ENCODE results near the gene PCDHA12. TPM values are rescaled to one million over a fixed set of nuclear protein-coding genes. Genes with fewer than 3 reads are reported as not detected.
"Not testable (repeated sequence)": the region's sequence is repeated elsewhere in the genome, so short reads cannot be mapped to it uniquely, and the experiment has no call there.

PCDHA12 gene
- total RNA-seq, 1 experiment from 2014 or later: not detected

GRCh38 chr5:140857177-140857986 lies 17.7 kb upstream of the PCDHA12 start:
- DNase-seq (ENCODE audit: low read depth): no peak

- DNase-seq (ENCODE audit: low read depth): no peak
These were observed 17.2 kb upstream of the PCDHA12 start for GRCh38 chr5:140857987-140858240.

DNA sequence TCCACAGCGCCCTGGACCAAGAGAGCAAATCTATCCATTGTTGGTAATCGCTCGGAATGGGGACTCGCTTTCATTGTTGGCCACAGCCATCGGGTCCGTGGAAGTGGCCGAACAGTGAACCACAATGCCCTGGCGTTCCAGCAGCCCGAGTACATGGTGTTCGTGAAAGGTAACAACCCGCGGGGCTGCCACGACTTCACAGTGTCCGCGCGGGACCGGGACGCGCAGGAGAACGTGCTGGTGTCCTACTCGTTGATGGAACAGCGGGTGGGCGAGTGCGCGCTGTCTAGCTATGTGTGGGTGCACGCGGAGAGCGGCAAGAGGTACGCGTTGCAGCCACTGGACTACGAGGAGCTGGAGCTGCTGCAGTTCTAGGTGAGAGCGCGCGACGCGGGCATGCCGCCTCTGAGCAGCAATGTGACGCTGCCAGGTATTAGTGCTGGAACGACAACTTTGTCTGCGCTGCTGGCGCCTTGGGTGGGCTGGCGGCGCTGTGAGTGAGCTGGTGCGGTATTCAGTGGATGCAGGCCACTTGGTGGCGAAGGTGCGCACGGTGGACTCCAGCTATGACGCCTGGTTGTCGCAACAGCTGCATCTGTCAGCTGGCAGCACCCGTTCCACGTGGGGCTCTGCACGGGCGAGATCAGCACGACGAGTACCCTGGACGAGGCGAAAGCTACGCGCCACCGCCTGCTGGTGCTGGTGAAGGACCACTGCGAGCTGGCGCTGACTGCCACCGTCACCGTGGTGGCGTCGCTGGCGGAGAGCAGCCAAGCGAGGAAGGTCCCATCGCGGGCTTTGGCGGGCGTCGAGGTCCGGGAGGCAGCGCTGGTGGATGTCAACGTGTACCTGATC lies 12.4 kb upstream of the PCDHA12 start:
- no peak for DNase-seq (ENCODE audit: low read depth)

DNA sequence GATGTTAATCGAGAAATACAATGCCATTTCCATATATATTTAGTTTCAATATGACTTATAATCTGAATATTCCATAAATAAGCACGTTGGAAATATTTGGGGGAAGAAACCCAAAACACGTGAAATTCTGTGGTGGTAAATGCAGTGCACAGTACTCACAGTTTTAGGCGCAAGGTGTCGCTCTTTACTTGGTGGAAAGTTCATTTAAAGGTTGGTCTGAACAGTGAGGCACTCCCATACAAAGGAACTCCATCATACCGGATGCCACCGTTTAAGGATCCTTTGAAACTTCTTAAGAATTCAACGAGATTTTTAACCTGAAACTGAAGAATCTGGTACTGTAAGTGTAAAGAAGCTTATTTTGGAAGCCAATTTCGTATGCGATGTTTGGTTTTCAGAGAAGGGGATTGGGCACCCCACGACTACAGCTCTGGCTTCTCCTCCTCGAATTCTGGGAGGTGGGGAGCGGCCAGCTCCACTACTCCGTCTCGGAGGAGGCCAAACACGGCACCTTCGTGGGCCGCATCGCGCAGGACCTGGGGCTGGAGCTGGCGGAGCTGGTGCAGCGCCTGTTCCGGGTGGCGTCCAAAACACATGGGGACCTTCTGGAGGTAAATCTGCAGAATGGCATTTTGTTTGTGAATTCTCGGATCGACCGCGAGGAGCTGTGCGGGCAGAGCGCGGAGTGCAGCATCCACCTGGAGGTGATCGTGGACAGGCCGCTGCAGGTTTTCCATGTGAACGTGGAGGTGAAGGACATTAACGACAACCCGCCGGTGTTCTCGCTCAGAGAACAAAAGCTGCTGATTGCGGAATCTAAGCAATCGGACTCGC lies 6.2 kb upstream of the PCDHA12 start, which contains the start of gene PCDHA11:
Gene PCDHA11 (plus strand): TSS at position 237 of the 834 bp plus-strand sequence. CDS start 147 bp downstream, at position 384.
- DNase-seq (ENCODE audit: low read depth): peak; percentile 10

DNA sequence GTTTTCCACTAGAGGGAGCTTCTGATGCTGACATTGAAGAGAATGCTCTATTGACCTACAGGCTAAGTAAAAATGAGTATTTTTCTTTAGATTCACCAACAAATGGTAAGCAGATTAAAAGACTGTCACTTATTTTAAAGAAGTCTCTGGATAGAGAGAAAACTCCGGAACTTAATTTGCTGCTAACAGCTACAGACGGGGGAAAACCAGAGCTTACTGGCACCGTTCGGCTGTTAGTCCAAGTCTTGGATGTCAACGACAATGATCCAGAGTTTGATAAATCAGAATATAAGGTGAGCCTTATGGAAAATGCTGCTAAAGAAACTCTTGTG lies 5.6 kb upstream of the PCDHA12 start:
- no peak for DNase-seq (ENCODE audit: low read depth)

DNA sequence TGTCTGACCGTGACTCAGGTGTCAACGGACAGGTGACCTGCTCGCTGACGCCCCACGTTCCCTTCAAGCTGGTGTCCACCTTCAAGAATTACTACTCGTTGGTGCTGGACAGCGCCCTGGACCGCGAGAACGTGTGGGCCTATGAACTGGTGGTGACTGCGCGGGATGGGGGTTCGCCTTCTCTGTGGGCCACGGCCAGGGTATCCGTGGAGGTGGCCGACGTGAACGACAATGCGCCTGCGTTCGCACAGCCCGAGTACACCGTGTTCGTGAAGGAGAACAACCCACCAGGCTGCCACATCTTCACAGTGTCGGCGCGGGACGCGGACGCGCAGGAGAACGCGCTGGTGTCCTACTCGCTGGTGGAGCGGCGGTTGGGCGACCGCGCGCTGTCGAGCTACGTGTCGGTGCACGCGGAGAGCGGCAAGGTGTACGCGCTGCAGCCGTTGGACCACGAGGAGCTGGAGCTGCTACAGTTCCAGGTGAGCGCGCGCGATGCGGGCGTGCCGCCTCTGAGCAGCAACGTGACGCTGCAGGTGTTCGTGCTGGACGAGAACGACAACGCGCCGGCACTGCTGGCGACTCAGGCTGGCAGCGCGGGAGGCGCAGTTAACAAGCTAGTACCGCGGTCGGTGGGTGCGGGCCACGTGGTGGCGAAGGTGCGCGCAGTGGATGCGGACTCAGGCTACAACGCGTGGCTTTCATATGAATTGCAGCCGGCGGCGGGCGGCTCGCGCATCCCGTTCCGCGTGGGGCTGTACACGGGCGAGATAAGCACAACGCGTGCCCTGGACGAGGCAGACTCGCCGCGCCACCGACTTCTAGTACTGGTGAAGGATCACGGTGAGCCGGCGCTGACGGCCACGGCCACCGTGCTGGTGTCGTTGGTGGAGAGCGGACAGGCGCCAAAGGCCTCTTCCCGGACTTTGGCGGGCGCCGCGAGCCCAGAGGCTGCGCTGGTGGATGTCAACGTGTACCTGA lies 4.6 kb upstream of the PCDHA12 start:
- no peak for DNase-seq (ENCODE audit: low read depth)

DNA sequence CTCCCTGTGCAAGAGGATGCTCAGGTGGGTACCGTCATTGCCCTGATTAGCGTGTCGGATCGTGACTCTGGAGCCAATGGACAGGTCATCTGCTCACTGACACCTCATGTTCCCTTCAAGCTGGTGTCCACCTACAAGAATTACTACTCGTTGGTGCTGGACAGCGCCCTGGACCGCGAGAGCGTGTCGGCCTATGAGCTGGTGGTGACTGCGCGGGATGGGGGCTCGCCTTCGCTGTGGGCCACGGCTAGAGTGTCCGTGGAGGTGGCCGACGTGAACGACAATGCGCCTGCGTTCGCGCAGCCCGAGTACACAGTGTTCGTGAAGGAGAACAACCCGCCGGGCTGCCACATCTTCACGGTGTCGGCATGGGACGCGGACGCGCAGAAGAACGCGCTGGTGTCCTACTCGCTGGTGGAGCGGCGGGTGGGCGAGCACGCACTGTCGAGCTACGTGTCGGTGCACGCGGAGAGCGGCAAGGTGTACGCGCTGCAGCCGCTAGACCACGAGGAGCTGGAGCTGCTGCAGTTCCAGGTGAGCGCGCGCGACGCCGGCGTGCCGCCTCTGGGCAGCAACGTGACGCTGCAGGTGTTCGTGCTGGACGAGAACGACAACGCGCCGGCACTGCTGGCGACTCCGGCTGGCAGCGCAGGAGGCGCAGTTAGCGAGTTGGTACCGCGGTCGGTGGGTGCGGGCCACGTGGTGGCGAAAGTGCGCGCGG lies 1.6 kb downstream of the PCDHA12 start:
- DNase-seq (ENCODE audit: low read depth): not testable (repeated sequence)

GRCh38 chr5:140877262-140877581 lies 2.1 kb downstream of the PCDHA12 start:
- no peak for DNase-seq (ENCODE audit: low read depth)

DNA sequence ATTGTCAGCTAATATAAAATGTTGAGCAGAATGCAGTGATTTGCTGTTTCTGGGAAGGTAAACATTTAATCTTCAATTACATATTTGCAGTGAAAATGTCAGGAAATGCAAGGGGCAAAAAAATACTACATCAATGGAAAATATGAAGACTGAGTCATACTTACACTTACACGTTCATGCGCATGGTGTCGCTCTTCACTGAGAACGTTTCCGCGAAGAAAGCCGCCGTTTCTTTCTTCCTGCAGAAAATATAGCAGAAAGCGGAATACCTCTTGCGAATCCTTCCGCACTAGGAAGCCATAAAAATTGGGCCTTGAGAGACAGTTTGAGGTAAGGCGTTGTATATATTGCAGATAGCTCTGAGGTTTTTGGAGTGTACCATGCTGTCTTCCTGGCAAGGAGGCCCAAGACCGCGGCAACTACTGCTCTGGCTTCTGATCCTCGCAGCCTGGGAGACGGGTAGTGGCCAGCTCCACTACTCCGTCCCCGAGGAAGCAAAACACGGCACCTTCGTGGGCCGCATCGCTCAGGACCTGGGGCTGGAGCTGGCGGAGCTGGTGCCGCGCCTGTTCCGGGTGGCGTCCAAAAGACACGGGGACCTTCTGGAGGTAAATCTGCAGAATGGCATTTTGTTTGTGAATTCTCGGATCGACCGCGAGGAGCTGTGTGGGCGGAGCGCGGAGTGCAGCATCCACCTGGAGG lies 6.9 kb downstream of the PCDHA12 start, which contains the start of gene PCDHA13:
Gene PCDHA13 (plus strand): TSS at position 236 of the 702 bp plus-strand sequence. CDS start 145 bp downstream, at position 381.
- no peak for DNase-seq (ENCODE audit: low read depth)

- no peak for DNase-seq (ENCODE audit: low read depth)
These were observed 7.4 kb downstream of the PCDHA12 start for GRCh38 chr5:140882591-140882899.

DNA sequence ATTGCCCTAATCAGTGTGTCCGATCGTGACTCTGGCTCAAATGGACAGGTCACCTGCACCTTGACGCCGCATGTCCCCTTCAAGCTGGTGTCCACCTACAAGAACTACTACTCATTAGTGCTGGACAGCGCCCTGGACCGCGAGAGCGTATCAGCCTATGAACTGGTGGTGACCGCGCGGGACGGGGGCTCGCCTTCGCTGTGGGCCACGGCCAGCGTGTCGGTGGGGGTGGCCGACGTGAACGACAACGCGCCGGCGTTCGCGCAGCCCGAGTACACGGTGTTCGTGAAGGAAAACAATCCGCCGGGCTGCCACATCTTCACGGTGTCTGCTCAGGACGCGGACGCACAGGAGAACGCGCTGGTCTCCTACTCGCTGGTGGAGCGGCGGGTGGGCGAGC lies 8.3 kb downstream of the PCDHA12 start:
- DNase-seq (ENCODE audit: low read depth): no peak

GRCh38 chr5:140883927-140884697 lies 9.0 kb downstream of the PCDHA12 start:
- DNase-seq (ENCODE audit: low read depth): no peak

DNA sequence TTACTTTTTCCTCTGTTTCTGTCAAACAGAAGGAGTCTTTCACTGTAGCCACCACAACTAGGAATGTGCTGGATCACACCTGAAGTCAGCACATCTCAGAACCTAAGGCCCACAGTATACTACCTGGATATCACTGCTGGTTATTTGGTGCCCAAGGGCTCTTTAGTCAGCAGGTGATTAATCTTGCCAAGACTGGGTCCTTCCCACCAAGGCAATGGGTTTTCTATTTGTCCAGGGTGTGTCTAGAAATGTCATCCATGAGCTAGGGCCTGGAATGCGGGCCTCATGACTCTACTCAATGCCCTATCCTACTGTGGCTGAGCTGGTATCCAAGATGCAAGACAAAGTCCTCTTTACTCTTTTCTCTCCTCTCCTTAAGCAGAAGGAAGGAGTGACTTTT lies 41.2 kb downstream of the PCDHA12 start:
- DNase-seq (ENCODE audit: low read depth): no peak

DNA sequence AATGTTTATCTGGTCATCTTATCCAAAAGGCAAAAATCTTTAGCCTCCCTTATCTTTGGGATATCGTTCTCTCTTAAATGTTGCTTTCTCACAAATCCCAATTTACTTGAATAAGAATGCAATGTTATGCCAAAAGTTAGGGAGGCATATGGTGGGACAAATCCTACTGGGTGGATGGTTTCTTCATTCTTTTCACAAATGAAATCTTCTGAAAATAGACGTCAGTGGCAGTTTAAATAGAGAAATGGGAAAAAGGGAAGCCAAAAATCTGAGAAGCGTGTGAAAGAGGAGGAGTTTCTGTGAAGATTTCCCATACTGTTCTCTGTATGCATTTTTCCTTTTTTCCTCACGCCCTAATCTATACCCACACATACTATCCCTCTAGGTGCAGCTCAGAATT lies 48.5 kb downstream of the PCDHA12 start:
- no peak for DNase-seq (ENCODE audit: low read depth)

DNA sequence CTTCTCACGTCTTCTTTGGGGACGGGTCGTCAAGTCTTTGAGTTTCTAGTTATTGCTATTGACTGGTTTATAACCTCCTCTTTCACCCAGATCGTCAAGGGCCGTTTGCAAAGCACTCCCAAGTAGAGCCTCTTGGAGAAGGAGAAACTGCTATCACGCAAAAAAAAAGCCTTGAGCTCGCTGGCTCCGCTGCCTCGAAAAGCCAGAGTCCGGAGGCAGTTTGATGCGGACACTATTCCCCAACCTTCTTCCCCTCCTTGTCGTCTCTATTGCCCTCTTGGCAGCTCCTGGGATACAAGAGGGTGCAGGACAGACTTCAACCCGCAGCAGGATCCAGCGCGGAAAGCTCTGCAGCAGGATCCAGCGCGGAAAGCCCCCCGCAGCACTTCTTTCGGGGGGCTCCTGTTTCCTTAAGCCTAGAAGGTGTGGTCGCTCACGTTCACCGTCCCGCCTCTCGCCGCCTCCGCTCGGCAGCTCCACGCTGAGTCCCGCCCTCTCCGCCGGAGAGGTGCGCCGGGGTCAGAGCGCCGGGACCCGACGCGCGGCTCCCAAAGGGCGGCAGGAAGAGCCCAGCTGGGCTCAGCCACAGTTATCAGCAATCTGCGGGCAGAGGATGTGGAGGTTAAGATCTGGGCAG lies 50.8 kb downstream of the PCDHA12 start, which contains the start of gene PCDHAC1:
Gene PCDHAC1 (plus strand): TSS at position 494 of the 637 bp plus-strand sequence. CDS start 594 bp downstream, outside the sequence.
- DNase-seq (ENCODE audit: low read depth): no peak

GRCh38 chr5:140926443-140927227 lies 51.5 kb downstream of the PCDHA12 start:
- DNase-seq (ENCODE audit: low read depth): peak; percentile 15

DNA sequence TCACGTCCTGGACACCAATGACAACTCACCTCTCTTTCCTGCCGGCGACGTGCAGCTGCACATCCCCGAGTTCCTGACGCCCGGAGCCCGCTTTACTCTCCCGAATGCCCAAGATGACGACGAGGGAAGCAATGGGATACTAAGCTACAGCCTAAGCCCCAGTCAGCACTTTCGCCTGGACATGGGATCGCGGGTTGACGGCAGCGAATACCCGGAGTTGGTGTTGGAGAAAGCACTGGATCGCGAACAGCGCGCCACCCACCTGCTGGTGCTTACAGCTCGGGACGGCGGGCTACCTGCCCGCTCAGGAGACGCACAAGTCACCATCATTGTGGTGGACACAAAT lies 52.1 kb downstream of the PCDHA12 start:
- no peak for DNase-seq (ENCODE audit: low read depth)
